ENCODE measurements around the gene CRHBP.

The CRHBP gene

GRCh38 chr5:77010243-77010642, 57.4 kb downstream of the CRHBP start:
- DNase-seq (ENCODE audit: low read depth, low spot score): no peak
- no peak overlapping the region for H3K27ac ChIP-seq

DNA sequence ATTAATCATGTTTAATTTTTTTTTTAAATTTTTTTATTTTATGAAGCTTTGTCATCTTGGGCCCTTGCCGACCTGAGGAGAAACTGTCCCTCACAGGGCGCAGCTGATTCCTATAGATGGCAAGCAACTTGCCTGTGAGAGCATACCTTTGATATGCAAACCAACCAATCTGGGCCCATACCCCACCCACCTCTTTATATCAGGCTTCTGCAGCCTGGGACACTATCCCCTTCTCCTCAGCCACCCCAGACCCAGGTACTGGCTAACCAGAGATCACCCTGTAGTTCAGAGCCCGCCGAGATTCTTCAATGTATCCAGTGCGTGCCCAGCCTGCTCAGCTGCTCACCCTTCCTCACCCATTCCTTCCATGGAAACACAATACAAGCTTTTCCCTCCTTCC, 58.7 kb downstream of the CRHBP start:
- DNase-seq (ENCODE audit: low read depth, low spot score): no peak
- no peak overlapping the region for H3K27ac ChIP-seq

GRCh38 chr5:77012601-77013000, 59.8 kb downstream of the CRHBP start:
- no peak overlapping the region for H3K27ac ChIP-seq
- peak; percentile 5 for DNase-seq (ENCODE audit: low read depth, low spot score)

DNA sequence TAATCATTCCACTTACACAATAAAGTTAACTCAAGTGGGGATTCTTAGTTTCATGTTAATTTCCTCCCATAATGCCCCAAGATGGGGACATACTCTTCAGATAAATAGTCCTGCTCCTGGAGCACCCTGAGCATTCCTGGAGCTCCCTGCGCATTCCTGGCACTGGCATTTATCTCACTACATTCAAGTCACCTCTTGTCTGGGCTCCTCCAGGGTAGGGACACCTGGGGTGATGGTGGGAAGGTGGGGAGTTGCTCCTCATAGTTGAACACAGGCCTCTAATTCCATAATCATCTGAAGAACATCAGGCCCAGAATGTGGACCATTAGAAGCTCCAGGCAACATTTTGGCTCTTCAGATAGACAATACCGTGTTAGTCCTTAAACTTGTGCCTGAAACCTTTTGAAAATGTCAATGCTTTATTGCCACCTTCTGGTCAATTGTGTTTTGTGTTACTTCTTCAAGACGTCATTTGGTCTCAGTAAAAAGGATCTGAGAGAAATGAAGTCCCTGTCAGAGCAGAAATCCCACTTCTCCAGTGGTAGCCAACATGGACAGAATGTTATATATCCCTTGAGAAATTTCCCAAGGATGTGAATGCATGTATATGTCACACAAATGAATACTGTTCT, 63.2 kb downstream of the CRHBP start:
- no peak overlapping the region for H3K27ac ChIP-seq
- no peak for DNase-seq (ENCODE audit: low read depth, low spot score)

GRCh38 chr5:77016962-77017361, 64.1 kb downstream of the CRHBP start:
- DNase-seq (ENCODE audit: low read depth, low spot score): no peak
- H3K27ac ChIP-seq: no peak overlapping the region

- H3K27ac ChIP-seq: no peak overlapping the region
- DNase-seq (ENCODE audit: low read depth, low spot score): no peak
Measured at GRCh38 chr5:77017668-77018067, 64.8 kb downstream of the CRHBP start.
